IMR-90 (cell line): Measurements from ENCODE around the gene FBXW11. TPM values are rescaled to one million over a fixed set of nuclear protein-coding genes. Genes with fewer than 3 reads are reported as not detected.

ENCODE experiments used
- ATAC-seq: fragments of 200-7000 bp; cut with Tn5 transposase; 2 replicates; pipeline ENCODE4 v1.9.1; 2020; ENCODE audit warnings: low read depth, mild to moderate bottlenecking, moderate library complexity
- BruUV-seq: library from RNA; stranded (reverse); fragments of 400-500 nt; replicated peaks from 2 replicates; lab custom pipeline; 2021; lab: Mats Ljungman, UMichigan
- CTCF ChIA-PET: fragments of 300-600 bp; formaldehyde crosslinking; extraction: SDS; loops from one replicate; lab custom pipeline; 2021; ENCODE audit warnings: antibody characterized with exemption; lab: Yijun Ruan, JAX
- POLR2A ChIA-PET: fragments of 300-600 bp; sonication (Branson Sonifier 250); formaldehyde crosslinking; loops from one replicate; lab custom pipeline; 2022; ENCODE audit warnings: antibody characterized with exemption; ENCODE audit not compliant: unreplicated experiment; lab: Charles Lee
- DNase-seq: peaks from one replicate; pipeline ENCODE4 v3.0.0; 2013
- H2AFZ ChIP-seq: replicated peaks from 2 replicates; pipeline ENCODE3; 2013; ENCODE audit warnings: low read length, mild to moderate bottlenecking; ENCODE audit not compliant: poor library complexity
- H2AK5ac ChIP-seq: 2 replicates; pipeline ENCODE4 v1.6.1; 2013; ENCODE audit warnings: low read depth, low read length, inconsistent platforms
- H2AK9ac ChIP-seq: replicated peaks from 2 replicates; pipeline ENCODE3; 2013; ENCODE audit warnings: mild to moderate bottlenecking, low read depth, low read length, moderate library complexity; ENCODE audit not compliant: poor library complexity
- H2BK120ac ChIP-seq: 2 replicates; pipeline ENCODE4 v1.6.1; 2013; ENCODE audit warnings: low read depth, low read length, inconsistent platforms
- H2BK15ac ChIP-seq: 3 replicates; pipeline ENCODE4 v1.6.1; 2013; ENCODE audit warnings: low read depth, low read length, inconsistent platforms
- H2BK20ac ChIP-seq: 2 replicates; pipeline ENCODE4 v1.6.1; 2013; ENCODE audit warnings: low read depth, mild to moderate bottlenecking, inconsistent platforms, low read length, moderate library complexity
- H2BK5ac ChIP-seq: 2 replicates; pipeline ENCODE4 v1.6.1; 2013; ENCODE audit warnings: mild to moderate bottlenecking, low read depth, low read length, inconsistent platforms; ENCODE audit not compliant: poor library complexity, severe bottlenecking
- H3K14ac ChIP-seq: replicated peaks from 2 replicates; pipeline ENCODE4 v1.6.1; 2013; ENCODE audit warnings: low read depth, low read length, inconsistent platforms
- H3K18ac ChIP-seq: 2 replicates; pipeline ENCODE4 v1.6.1; 2013; ENCODE audit warnings: low read depth, low read length, control low read depth
- H3K23ac ChIP-seq: 2 replicates; pipeline ENCODE4 v1.6.1; 2013; ENCODE audit warnings: low read depth, low read length, inconsistent platforms
- H3K27ac ChIP-seq: 2 replicates; pipeline ENCODE4 v1.5.1; 2013; ENCODE audit warnings: mild to moderate bottlenecking, control low read depth, low read length; ENCODE audit not compliant: insufficient read depth
- H3K27me3 ChIP-seq: 2 replicates; pipeline ENCODE4 v1.6.1; 2013; ENCODE audit warnings: low read length; ENCODE audit not compliant: control insufficient read depth, insufficient read depth
- H3K36me3 ChIP-seq: 2 replicates; pipeline ENCODE4 v1.6.1; 2013; ENCODE audit warnings: low read length, mixed read lengths; ENCODE audit not compliant: control insufficient read depth, insufficient read depth
- H3K4ac ChIP-seq: 2 replicates; pipeline ENCODE4 v1.6.1; 2013; ENCODE audit warnings: low read depth, low read length, inconsistent platforms
- H3K4me1 ChIP-seq: 2 replicates; pipeline ENCODE4 v1.6.1; 2013; ENCODE audit warnings: low read length, mixed read lengths; ENCODE audit not compliant: control insufficient read depth, insufficient read depth
- H3K4me2 ChIP-seq: 2 replicates; pipeline ENCODE4 v1.6.1; 2013; ENCODE audit warnings: low read depth, mild to moderate bottlenecking, control low read depth, low read length, moderate library complexity
- H3K4me3 ChIP-seq: 2 replicates; pipeline ENCODE4 v1.5.1; 2013; ENCODE audit warnings: low read depth, mild to moderate bottlenecking, control low read depth, low read length, moderate library complexity; ENCODE audit not compliant: insufficient read depth
- H3K56ac ChIP-seq: 2 replicates; pipeline ENCODE4 v1.6.1; 2013; ENCODE audit warnings: low read length, inconsistent platforms; ENCODE audit not compliant: insufficient read depth; ENCODE audit errors: extremely low read depth
- H3K79me1 ChIP-seq, 2 experiments: 2 replicates each; pipeline ENCODE4 v1.6.1; 2013; ENCODE audit warnings: low read length in 2 of 2, inconsistent platforms in 1 of 2, low read depth in 1 of 2
- H3K9ac ChIP-seq: 2 replicates; pipeline ENCODE4 v1.6.1; 2013; ENCODE audit warnings: low read depth, low read length, control low read depth
- H3K9me1 ChIP-seq: 2 replicates; pipeline ENCODE4 v1.6.1; 2013; ENCODE audit warnings: low read length, inconsistent platforms; ENCODE audit not compliant: insufficient read depth
- H3K9me3 ChIP-seq: 2 replicates; pipeline ENCODE4 v1.6.1; 2013; ENCODE audit warnings: low read length; ENCODE audit not compliant: control insufficient read depth, insufficient read depth
- H4K20me1 ChIP-seq: 2 replicates; pipeline ENCODE4 v1.6.1; 2013; ENCODE audit warnings: low read length, inconsistent platforms; ENCODE audit not compliant: insufficient read depth
- H4K5ac ChIP-seq: 2 replicates; pipeline ENCODE4 v1.6.1; 2013; ENCODE audit warnings: mild to moderate bottlenecking, low read depth, low read length, control low read depth
- H4K8ac ChIP-seq, 2 experiments: 2 replicates each; pipeline ENCODE4 v1.6.1; 2013; ENCODE audit warnings: low read depth in 2 of 2, low read length in 2 of 2, control low read depth in 1 of 2, inconsistent platforms in 1 of 2
- H4K91ac ChIP-seq: 2 replicates; pipeline ENCODE4 v1.6.1; 2013; ENCODE audit warnings: low read depth, low read length, inconsistent platforms; ENCODE audit not compliant: insufficient read depth
- BHLHE40 ChIP-seq: fragments of 150-350 bp; IDR thresholded peaks from 2 replicates; pipeline ENCODE4 v1.6.1; 2016; ENCODE audit warnings: mild to moderate bottlenecking, low read depth, low read length
- CEBPB ChIP-seq: IDR thresholded peaks from 2 replicates; pipeline ENCODE4 v1.6.1; 2012; ENCODE audit warnings: low read depth, low read length, improper control_type of control experiment
- MAZ ChIP-seq: IDR thresholded peaks from 2 replicates; pipeline ENCODE4 v1.6.1; 2012; ENCODE audit warnings: low read depth, mild to moderate bottlenecking, low read length, improper control_type of control experiment, moderate library complexity, borderline replicate concordance
- MXI1 ChIP-seq: IDR thresholded peaks from 2 replicates; pipeline ENCODE4 v1.6.1; 2012; ENCODE audit warnings: low read depth, mild to moderate bottlenecking, low read length, moderate library complexity, borderline replicate concordance
- NFE2L2 ChIP-seq: fragments of 150-350 bp; IDR thresholded peaks from 2 replicates; pipeline ENCODE4 v1.6.1; 2016; ENCODE audit warnings: low read depth, mild to moderate bottlenecking, low read length
- RCOR1 ChIP-seq: IDR thresholded peaks from 2 replicates; pipeline ENCODE4 v1.6.1; 2012; ENCODE audit warnings: mild to moderate bottlenecking, low read length, improper control_type of control experiment; ENCODE audit not compliant: insufficient replicate concordance
- RFX5 ChIP-seq: IDR thresholded peaks from 2 replicates; pipeline ENCODE4 v1.8.0; 2012; ENCODE audit warnings: low read depth, mild to moderate bottlenecking, low read length, moderate library complexity
- SMC3 ChIP-seq: fragments of 150-350 bp; IDR thresholded peaks from 2 replicates; pipeline ENCODE4 v1.6.1; 2016; ENCODE audit warnings: low read depth, mild to moderate bottlenecking, antibody characterized with exemption, low read length, moderate library complexity
- USF2 ChIP-seq: fragments of 150-350 bp; IDR thresholded peaks from 2 replicates; pipeline ENCODE4 v1.6.1; 2017; ENCODE audit warnings: mild to moderate bottlenecking, antibody characterized with exemption, low read length, low read depth
- whole genome bisulfite sequencing, 2 experiments: methylation state at CpG; one replicate each; pipeline versions ENCODE4 v1.1.5 to v1.1.7; 2013; ENCODE audit warnings: missing lambda C conversion rate in 2 of 2; ENCODE audit not compliant: insufficient read length in 1 of 2; ENCODE audit errors: extremely low coverage in 2 of 2; 5-methylcytosine and 5-hydroxymethylcytosine counted together
- dilution Hi-C: fragments of 300-500 bp; cut with HindIII; formaldehyde crosslinking; loops from one replicate; pipeline ENCODE4 v1.14.3; 2018; ENCODE audit warnings: low sequenced_read_pairs; ENCODE audit not compliant: unreplicated experiment
- in situ Hi-C: fragments of 300-500 bp; cut with MboI; formaldehyde crosslinking; loops from 3 replicates; pipeline ENCODE4 v1.14.3; 2019; ENCODE audit warnings: low sequenced_read_pairs, inconsistent platforms, mixed read lengths
- intact Hi-C: fragments of 100-400 bp; cut with micrococcal nuclease; formaldehyde crosslinking; loops from 2 replicates; pipeline ENCODE4 v1.10.0; 2022
- polyA plus RNA-seq, 3 experiments: library from polyadenylated mRNA; depleted of rRNA; stranded (reverse); fragments of >200 nt; gene quantifications; 2 replicates each; pipeline ENCODE4 v1.2.3, GENCODE V29; 2012; ENCODE audit warnings: low replicate concordance in 1 of 3
- total RNA-seq: library from RNA; depleted of rRNA; stranded (reverse); fragments of >200 nt; gene quantifications from 2 replicates; pipeline ENCODE4 v1.2.3, GENCODE V29; 2012
- TF ChIP-seq, protein P1 (sequence below): fragments of 150-350 bp; IDR thresholded peaks from 2 replicates; pipeline ENCODE4 v1.6.1; 2016; ENCODE audit warnings: low read depth, mild to moderate bottlenecking, low read length, moderate library complexity, borderline replicate concordance

Gene FBXW11
- total and polyA plus RNA-seq, 2 of the 4 experiments (the other 2 are of a cell fraction), result 34.3 to 97.1 TPM

DNA sequence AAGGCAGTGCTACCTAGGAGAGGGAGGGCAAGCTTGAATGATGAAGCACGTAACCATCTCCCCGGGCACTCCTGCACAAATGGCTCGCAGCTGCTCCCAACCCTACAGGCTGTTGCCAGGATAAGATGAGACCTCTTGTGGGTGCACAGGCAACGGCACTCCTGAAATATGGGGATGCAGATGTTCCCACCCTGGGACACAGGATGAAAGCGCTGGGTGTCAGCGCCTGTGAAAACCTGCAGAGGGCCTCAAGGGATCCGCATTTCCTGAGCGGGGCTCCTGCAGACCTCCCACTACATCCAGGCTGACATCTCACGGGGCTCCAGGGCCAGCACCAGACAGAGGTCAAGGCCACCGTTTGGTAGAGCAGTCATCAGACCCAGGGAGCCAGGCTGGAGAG lies 160.1 kb downstream of the FBXW11 start:
- TF ChIP-seq SMC3 (no peak), BHLHE40 (no peak), CEBPB (no peak), RFX5 (no peak), USF2 (no peak), MAZ (no peak), RCOR1 (no peak), MXI1 (no peak), NFE2L2 (no peak)
- TF ChIP-seq, protein P1, sequence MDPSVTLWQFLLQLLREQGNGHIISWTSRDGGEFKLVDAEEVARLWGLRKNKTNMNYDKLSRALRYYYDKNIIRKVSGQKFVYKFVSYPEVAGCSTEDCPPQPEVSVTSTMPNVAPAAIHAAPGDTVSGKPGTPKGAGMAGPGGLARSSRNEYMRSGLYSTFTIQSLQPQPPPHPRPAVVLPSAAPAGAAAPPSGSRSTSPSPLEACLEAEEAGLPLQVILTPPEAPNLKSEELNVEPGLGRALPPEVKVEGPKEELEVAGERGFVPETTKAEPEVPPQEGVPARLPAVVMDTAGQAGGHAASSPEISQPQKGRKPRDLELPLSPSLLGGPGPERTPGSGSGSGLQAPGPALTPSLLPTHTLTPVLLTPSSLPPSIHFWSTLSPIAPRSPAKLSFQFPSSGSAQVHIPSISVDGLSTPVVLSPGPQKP, result no peak
- no peak for DNase-seq
- no peak overlapping the region for H3K23ac ChIP-seq
- no peak overlapping the region for H4K5ac ChIP-seq
- H3K9me3 ChIP-seq, result no peaks in the 10 kb centered on the region
- no peaks in the 10 kb centered on the region for H3K27me3 ChIP-seq
- no peak overlapping the region for H4K91ac ChIP-seq
- H3K18ac ChIP-seq, result no peak overlapping the region
- no peak overlapping the region for H2AK5ac ChIP-seq
- no TSS peak for BruUV-seq
- POLR2A ChIA-PET, result no interaction called here
- WGBS, 2 experiments, result 69% methylated on average over 3 of the region's 10 CpGs; no CpG with 5 or more reads in 1 of the 2 experiments
- ATAC-seq, result no peak
- no peak overlapping the region for H2BK20ac ChIP-seq
- no peak overlapping the region for H2BK5ac ChIP-seq
- H3K27ac ChIP-seq, result no peak overlapping the region
- CTCF ChIA-PET, result interaction anchor here (2.4 kb wide), 1 partner anchor 427 kb away, joined by 11 read pairs; the partner anchor contains the start of gene FGF18
- in situ Hi-C loops (no loop called here), dilution Hi-C loops (no loop called here), intact Hi-C loops (loop anchor here (1.0 to 5.0 kb wide), 2 partner anchors 219 to 428 kb away; no protein-coding TSS in a partner anchor)
- H4K8ac ChIP-seq, result no peak overlapping the region
- H2BK15ac ChIP-seq, result no peak overlapping the region
- 0 out of 2 replicates have a peak, but pooled peaks cover 2% of the 10 kb centered on the region for H3K9me1 ChIP-seq
- no peaks in the 10 kb centered on the region for H3K79me1 ChIP-seq
- no peaks in the 10 kb centered on the region for H4K20me1 ChIP-seq
- H2BK120ac ChIP-seq, result no peak overlapping the region
- no peak overlapping the region for H3K14ac ChIP-seq
- H3K36me3 ChIP-seq, result no peaks in the 10 kb centered on the region
- H2AFZ ChIP-seq, result no peak overlapping the region
- H3K56ac ChIP-seq, result no peak overlapping the region
- no peaks in the 10 kb centered on the region for H3K4me1 ChIP-seq
- H3K9ac ChIP-seq, result no peak overlapping the region
- no peak overlapping the region for H2AK9ac ChIP-seq
- H3K4ac ChIP-seq, result no peak overlapping the region
- no peak overlapping the region for H3K4me3 ChIP-seq
- H3K4me2 ChIP-seq, result no peak overlapping the region
